ENCODE data around the gene RNF10.
"Not testable (repeated sequence)": the region's sequence is repeated elsewhere in the genome, so short reads cannot be mapped to it uniquely, and the experiment has no call there.

Gene RNF10

GRCh38 chr12:120504587-120504986 is 29.6 kb upstream of the RNF10 start:
- TF ChIP-seq CTCF (IDR thresholded peaks at IDR 0.05; ENCODE audit: insufficient read depth, low read depth, low read length, missing control alignments), result no peak
- H3K4me3 ChIP-seq (ENCODE audit: low read depth, low read length), result no peak overlapping the region
- no peak for DNase-seq (ENCODE audit: low read depth)

GRCh38 chr12:120508537-120508936 is 25.6 kb upstream of the RNF10 start:
- no peak overlapping the region for H3K4me3 ChIP-seq (ENCODE audit: low read depth, low read length)
- no peak for TF ChIP-seq CTCF (IDR thresholded peaks at IDR 0.05; ENCODE audit: insufficient read depth, low read depth, low read length, missing control alignments)
- no peak for DNase-seq (ENCODE audit: low read depth)

GRCh38 chr12:120514002-120514401 is 20.2 kb upstream of the RNF10 start:
- no peak overlapping the region for H3K4me3 ChIP-seq (ENCODE audit: low read depth, low read length)
- no peak for DNase-seq (ENCODE audit: low read depth)
- no peak for TF ChIP-seq CTCF (IDR thresholded peaks at IDR 0.05; ENCODE audit: insufficient read depth, low read depth, low read length, missing control alignments)

GRCh38 chr12:120515496-120515895 is 18.7 kb upstream of the RNF10 start:
- DNase-seq (ENCODE audit: low read depth), result no peak
- TF ChIP-seq CTCF (IDR thresholded peaks at IDR 0.05; ENCODE audit: insufficient read depth, low read depth, low read length, missing control alignments), result no peak
- no peak overlapping the region for H3K4me3 ChIP-seq (ENCODE audit: low read depth, low read length)

GRCh38 chr12:120519324-120519723 is 14.8 kb upstream of the RNF10 start:
- not testable (repeated sequence) for H3K4me3 ChIP-seq (ENCODE audit: low read depth, low read length); DNase-seq (ENCODE audit: low read depth)

- no peak overlapping the region for H3K4me3 ChIP-seq (ENCODE audit: low read depth, low read length)
- TF ChIP-seq CTCF (IDR thresholded peaks at IDR 0.05; ENCODE audit: insufficient read depth, low read depth, low read length, missing control alignments), result no peak
- no peak for DNase-seq (ENCODE audit: low read depth)
These were observed 11.6 kb upstream of the RNF10 start for GRCh38 chr12:120522568-120522967.

GRCh38 chr12:120528861-120529525 is 5.2 kb upstream of the RNF10 start, which contains the start of gene COQ5:
TSS of gene COQ5 (minus strand) at chr12:120529158. CDS start at chr12:120529141, 17 bp downstream.
- DNase-seq (ENCODE audit: low read depth), result peak; percentile 89
- peak within 1 kb of the TSS; percentile 82 for H3K4me3 ChIP-seq (ENCODE audit: low read depth, low read length)
- TF ChIP-seq CTCF (IDR thresholded peaks at IDR 0.05; ENCODE audit: insufficient read depth, low read depth, low read length, missing control alignments), result no peak
